ENCODE data around the gene SLC7A8.

- TF ChIP-seq CHD2 (IDR thresholded peaks at IDR 0.05; ENCODE audit: borderline replicate concordance, low read depth, low read length), result no peak
- TF ChIP-seq, protein P1, sequence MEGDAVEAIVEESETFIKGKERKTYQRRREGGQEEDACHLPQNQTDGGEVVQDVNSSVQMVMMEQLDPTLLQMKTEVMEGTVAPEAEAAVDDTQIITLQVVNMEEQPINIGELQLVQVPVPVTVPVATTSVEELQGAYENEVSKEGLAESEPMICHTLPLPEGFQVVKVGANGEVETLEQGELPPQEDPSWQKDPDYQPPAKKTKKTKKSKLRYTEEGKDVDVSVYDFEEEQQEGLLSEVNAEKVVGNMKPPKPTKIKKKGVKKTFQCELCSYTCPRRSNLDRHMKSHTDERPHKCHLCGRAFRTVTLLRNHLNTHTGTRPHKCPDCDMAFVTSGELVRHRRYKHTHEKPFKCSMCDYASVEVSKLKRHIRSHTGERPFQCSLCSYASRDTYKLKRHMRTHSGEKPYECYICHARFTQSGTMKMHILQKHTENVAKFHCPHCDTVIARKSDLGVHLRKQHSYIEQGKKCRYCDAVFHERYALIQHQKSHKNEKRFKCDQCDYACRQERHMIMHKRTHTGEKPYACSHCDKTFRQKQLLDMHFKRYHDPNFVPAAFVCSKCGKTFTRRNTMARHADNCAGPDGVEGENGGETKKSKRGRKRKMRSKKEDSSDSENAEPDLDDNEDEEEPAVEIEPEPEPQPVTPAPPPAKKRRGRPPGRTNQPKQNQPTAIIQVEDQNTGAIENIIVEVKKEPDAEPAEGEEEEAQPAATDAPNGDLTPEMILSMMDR (IDR thresholded peaks at IDR 0.05 in 2 of 3, conservative IDR thresholded peaks at IDR 0.05 in 1 of 3; ENCODE audit: control insufficient read depth in 2 of 3, extremely low read depth in 1 of 3, insufficient read depth in 1 of 3, low read depth in 3 of 3, low read length in 3 of 3), result no peak
- TF ChIP-seq SIX5 (IDR thresholded peaks at IDR 0.05; ENCODE audit: low read depth, low read length, severe bottlenecking), result no peak
- no peak for TF ChIP-seq HCFC1 (IDR thresholded peaks at IDR 0.05; ENCODE audit: low read length)
These were observed 45.4 kb upstream of the SLC7A8 start for GRCh38 chr14:23228812-23229211.

All from GM12878 (cell line).